ENCODE data around the gene GCSAM.

Gene GCSAM

GRCh38 chr3:112074006-112074405 is 59.0 kb downstream of the GCSAM start:
- no peak for DNase-seq (ENCODE audit: low read depth, low spot score)

- peak; percentile 27 for DNase-seq (ENCODE audit: low read depth, low spot score)
Measured at GRCh38 chr3:112072387-112073060, 60.5 kb downstream of the GCSAM start.

All from activated CD4-positive, CD25-positive, alpha-beta regulatory T cell treated with anti-CD3 and anti-CD28 coated beads, Interleukin-2, amount 50 U/mL, for 16 hours (primary cell).